Activated T-helper 1 cell treated with anti-CD3 and anti-CD28 coated beads, Interleukin-2, amount 50 U/mL, for 16 hours (primary cell): ENCODE measurements around the gene SRGAP1.
"Not testable (repeated sequence)": the region's sequence is repeated elsewhere in the genome, so short reads cannot be mapped to it uniquely, and the experiment has no call there.

ENCODE experiments used
- DNase-seq, 2 donors: peaks; one replicate each; pipeline ENCODE4 v3.0.0-alpha.2; 2020; ENCODE audit warnings: low read depth in 1 of 2, low spot score in 1 of 2

SRGAP1 gene

GRCh38 chr12:63999853-64000252, 155.4 kb downstream of the SRGAP1 start:
- DNase-seq = no peak

- DNase-seq = no peak
Measured at GRCh38 chr12:64001439-64001838, 156.9 kb downstream of the SRGAP1 start.

GRCh38 chr12:64004641-64005040, 160.1 kb downstream of the SRGAP1 start:
- no peak for DNase-seq

GRCh38 chr12:64006211-64006825, 161.8 kb downstream of the SRGAP1 start:
- no peak for DNase-seq

- no peak for DNase-seq
Measured at GRCh38 chr12:64007853-64008252, 163.4 kb downstream of the SRGAP1 start.

DNA sequence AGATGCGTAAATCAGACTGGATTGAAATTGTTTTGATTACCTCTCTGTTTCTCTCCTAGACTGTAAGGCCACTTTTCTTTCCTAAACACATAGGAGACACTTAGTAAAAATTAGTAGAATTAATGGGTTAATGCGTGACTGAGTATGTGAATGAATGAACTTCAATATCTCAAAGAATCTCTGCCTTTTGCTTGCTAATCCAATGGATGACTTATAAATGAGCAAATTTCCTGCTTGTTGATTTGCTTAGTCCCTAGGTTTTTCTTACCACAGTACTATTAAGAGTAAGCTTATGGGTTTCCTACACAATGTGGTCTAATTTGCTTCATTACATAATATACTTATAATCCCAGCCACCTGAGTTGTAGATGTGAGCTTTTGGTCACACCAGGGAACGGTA, 164.1 kb downstream of the SRGAP1 start:
- DNase-seq = no peak

- DNase-seq = no peak
Measured at GRCh38 chr12:64009321-64010068, 165.0 kb downstream of the SRGAP1 start.

DNA sequence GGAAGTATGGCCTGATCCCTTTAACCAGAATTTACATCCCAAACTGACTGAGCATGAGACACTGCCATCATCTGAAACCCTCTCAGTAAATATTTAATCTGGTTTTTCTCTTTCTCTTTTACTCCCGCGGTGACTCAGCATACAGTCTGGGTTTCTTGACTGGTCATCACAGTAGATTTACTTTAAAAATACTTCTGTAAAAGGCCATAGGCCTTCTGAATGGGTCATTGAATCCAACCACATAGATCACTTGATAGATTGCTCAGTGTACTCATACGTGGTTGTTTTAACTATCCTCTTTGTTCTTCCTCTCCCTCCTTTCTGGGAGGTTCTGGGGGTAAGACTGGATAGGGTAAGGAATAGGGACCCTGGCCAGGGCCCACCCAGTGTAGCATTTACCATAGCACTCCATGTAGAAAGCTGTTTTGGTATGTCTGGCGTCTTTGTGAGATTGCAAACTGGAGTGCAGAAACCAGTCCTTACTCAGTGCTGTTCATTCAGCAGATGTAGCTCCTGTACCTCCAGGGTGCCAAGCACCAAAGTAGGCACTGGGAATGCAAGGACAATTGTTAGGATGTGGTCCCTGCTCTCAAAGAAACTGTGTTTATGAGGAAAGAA, 165.7 kb downstream of the SRGAP1 start:
- no peak for DNase-seq

- no peak for DNase-seq
Measured at GRCh38 chr12:64016521-64016920, 172.0 kb downstream of the SRGAP1 start.

DNA sequence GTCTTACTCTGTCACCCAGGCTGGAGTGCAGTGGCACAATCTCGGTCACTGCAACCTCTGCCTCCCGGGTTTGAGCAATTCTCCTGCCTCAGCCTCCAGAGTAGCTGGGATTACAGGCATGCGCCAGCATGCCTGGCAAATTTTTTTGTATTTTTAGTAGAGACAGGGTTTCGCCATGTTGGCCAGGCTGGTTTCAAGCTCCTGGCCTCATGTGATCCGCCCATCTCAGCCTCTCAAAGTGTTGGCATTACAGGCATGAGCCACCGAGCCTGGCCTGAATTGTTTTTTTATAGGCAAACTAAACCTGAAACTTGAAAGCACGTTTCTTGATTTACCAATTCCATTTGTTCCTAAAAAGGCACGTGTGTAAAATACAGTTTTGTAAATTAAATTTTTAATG, 173.6 kb downstream of the SRGAP1 start:
- DNase-seq = not testable (repeated sequence)

GRCh38 chr12:64018524-64018923, 174.0 kb downstream of the SRGAP1 start:
- no peak for DNase-seq

- DNase-seq = no peak
Measured at GRCh38 chr12:64019101-64019500, 174.6 kb downstream of the SRGAP1 start.

DNA sequence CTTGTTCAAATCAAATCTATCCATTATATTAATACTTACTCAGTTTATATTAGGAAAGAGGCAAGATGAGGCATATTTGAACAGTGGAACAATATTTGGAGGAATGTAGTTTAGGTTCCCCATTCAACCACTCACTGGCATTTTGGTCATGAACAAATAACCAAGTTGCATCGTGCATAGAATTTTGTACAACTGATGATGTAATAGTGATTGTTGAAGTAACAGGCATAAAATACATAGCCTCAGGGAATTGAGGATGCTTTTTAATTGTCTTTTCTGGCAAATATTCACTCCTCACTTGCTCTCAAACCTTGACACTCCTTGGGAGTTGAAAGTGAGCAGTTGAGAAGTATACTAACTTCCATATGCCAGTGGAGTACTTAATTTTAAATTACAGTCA, 175.2 kb downstream of the SRGAP1 start:
- DNase-seq = no peak

GRCh38 chr12:64025174-64025958, 180.9 kb downstream of the SRGAP1 start:
- no peak for DNase-seq

GRCh38 chr12:64027311-64027710, 182.8 kb downstream of the SRGAP1 start:
- no peak for DNase-seq

GRCh38 chr12:64028541-64028940, 184.0 kb downstream of the SRGAP1 start:
- no peak for DNase-seq

DNA sequence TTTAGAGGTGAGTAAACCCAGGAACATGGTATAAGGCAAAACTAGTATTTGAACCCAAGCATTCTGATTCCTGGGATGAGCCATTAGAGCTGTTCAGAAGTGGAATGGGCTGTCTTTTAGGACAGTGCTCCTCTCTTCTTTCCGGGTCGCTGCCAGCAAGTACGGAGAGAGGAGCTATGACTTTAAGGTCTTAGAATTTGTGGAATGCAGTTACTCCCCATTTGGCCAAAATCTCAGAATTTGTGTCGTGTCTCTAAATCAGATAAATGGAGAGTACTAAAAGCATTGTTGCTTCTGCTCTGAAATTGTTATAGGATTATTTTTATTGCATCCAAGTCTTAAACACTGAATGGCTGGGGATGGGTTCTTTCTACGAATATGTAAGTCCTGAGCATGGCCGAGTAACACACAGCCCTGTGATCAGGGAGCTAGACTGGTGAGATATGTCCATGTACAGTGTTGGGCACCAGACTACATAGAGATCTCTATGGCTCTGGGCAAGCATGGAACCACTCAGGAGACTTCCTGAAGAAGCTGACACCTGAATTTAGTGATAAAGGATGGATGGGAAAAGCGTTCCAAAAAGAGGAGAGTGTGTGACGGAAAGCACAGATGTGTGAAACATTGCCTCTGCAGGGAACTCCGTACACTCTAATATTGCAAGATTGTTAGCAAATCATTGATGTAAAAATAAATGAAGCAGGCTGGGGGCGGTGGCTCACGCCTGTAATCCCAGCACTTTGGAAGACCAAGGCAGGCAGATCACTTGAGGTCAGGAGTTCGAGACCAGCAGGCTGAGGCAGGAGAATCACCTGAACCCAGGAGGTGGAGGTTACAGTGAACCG, 184.7 kb downstream of the SRGAP1 start:
- DNase-seq = no peak

- no peak for DNase-seq
Measured at GRCh38 chr12:64030155-64030554, 185.7 kb downstream of the SRGAP1 start.

GRCh38 chr12:64034056-64034455, 189.6 kb downstream of the SRGAP1 start:
- not testable (repeated sequence) for DNase-seq

GRCh38 chr12:64034901-64035576, 190.5 kb downstream of the SRGAP1 start:
- no peak for DNase-seq
